NCI-H128 (cell line): ENCODE measurements around the gene SHC3.

Source experiments
- DNase-seq: peaks from one replicate; lab custom pipeline; 2025; ENCODE audit not compliant: unreplicated experiment; lab: John Stamatoyannopoulos, UW

Gene SHC3

GRCh38 chr9:89025553-89025952, 153.1 kb downstream of the SHC3 start:
- DNase-seq, result no peak

DNA sequence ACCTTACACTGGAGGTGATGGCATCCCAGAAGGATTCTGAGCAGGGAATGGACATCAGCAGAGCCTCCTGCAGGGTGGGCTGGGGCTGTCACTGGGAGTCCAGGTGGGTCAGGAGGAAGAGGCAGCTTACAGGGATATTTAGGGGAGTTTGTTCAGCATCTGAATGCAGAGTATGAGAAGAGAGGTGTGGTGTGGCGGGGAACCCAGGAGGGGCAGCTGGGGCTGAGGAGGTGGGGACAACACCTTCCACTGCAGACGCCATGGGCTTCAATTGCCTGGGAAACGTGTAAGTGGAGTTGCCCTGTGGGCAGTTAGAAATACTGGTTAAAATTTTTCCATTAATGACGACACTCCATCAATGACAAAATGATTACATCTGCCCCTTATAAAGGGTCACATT, 153.9 kb downstream of the SHC3 start:
- no peak for DNase-seq

- DNase-seq, result no peak
Measured at GRCh38 chr9:89023740-89024139, 154.9 kb downstream of the SHC3 start.

- no peak for DNase-seq
Measured at GRCh38 chr9:89022902-89023301, 155.7 kb downstream of the SHC3 start.

GRCh38 chr9:89022001-89022759, 156.4 kb downstream of the SHC3 start:
- no peak for DNase-seq

GRCh38 chr9:89021154-89021803, 157.3 kb downstream of the SHC3 start:
- DNase-seq, result no peak

GRCh38 chr9:89020754-89021153, 157.9 kb downstream of the SHC3 start:
- DNase-seq, result no peak

- no peak for DNase-seq
Measured at GRCh38 chr9:89015336-89015735, 163.3 kb downstream of the SHC3 start.

DNA sequence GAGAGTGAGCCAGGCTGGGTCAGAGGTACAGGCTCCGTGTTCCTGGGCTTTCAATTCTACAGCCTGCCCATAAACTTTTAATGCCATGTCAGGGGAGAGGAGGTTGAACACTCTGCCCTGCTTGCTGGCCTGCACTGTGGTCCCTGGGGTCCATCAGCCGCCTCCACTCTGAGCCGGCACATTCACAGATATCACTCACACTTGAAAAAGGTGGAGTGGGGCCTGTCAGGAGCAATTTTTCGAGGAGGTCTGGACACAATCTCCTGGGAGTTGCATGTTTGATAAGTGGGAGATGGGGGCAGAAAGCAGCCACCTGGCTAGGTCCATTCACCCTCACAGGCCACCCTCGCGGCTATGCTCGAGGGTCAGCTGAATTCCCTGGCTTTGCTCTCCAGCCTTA, 164.5 kb downstream of the SHC3 start:
- DNase-seq, result no peak

DNA sequence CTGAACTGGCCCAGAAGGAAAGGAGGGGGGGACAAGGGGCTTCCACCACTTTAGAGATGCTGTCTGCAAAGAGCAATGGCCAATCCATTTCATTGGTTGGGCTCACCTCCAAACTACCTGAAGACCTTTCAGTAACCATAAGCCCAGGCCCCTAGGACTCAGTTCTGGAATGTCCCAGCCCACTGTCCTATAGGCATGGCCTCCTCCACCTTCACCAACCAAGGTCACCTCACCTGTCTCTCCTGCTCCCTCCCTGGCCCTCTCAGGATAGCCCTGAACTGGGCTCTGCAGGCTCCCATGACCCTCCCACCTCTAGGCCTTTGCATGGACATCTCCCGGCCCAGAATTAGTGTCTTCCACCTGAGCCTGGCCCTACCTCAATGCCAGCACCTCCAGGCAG, 165.0 kb downstream of the SHC3 start:
- no peak for DNase-seq

GRCh38 chr9:89012294-89013042, 166.2 kb downstream of the SHC3 start:
- DNase-seq, result no peak

DNA sequence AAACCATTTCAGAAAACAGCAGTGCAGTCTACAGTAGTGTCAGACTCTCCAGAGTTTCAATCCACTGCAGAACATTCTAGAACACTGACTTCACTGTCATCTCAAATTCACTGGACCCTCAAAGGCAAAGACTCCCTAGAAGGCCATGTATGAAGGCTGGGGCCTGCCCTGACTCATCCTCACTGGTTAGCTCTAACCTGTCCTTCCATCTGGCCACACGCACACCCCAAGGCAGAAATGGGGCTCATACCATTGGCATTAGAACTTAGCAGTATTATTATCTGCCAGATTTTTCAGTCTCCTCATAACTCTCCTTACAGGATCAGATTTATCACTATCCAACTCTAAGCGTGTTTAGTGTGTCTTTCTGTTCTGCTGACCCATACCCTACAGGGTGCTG, 166.9 kb downstream of the SHC3 start:
- no peak for DNase-seq

DNA sequence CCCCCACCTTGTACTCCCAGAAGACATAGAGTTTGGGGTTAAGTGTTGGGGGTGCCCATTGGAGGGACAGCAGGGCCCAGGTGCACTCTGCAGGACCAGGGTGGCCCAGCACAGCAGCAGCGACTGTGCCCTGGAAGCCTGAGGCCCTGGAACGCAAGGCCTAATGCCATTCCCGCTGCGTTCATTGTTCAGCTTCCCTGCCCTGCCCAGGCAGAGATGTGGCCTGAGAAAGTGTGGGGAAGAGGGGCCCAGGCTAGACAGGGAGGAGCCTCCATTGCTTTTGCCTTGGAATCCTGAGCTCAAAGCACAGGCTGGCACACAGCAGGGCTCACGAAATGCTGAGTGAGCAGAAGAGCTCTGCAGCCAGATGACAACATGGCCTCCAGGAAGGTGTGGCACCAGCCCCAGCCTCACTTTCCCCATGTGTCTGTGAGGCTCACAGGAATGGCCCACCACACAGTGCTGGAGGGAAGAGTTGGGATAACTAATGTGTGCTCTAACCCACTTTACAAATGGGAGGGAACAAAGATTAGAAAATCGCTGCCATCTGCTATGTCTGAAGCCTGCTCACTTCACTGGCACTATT, 168.0 kb downstream of the SHC3 start:
- DNase-seq, result no peak

- DNase-seq, result no peak
Measured at GRCh38 chr9:89010056-89010455, 168.6 kb downstream of the SHC3 start.

- no peak for DNase-seq
Measured at GRCh38 chr9:89009546-89009840, 169.1 kb downstream of the SHC3 start.

DNA sequence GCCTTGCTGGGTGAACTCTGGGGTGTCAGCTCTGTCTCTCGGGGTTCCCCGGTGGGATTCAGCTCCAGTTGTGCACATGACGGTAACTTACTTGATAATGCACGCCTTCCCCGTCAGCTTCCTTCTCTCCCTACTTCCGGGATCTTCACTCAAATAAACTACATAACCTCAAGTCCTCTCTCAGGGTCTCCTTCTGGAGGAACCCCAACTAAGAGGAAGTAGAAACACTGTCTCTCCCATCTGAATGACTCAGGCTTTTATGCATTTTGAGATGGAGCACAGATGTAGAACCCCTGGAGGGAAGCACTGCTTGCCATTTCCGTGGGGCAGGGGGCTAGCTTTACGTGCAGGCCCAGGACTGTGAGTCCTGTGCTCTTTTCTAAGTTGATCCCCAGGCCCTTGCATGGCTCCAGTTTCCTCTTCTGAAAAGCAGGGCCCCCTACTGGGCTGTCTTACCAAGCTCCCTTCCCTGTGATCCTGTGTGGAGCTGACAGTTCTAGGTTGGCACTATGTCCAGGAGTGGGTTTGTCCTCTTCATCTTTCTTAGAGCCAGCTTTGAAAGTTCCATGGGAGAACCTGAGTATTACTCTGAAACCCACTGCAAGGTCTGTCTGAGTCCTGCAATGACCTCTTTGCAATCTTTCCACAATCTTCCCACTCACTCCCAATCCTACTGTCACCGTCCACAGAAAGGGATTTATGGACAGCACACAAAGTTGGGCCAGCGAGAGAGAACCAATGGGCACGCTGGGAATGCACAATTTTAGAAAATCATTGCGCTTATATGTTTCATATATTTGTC, 169.7 kb downstream of the SHC3 start:
- DNase-seq, result no peak

DNA sequence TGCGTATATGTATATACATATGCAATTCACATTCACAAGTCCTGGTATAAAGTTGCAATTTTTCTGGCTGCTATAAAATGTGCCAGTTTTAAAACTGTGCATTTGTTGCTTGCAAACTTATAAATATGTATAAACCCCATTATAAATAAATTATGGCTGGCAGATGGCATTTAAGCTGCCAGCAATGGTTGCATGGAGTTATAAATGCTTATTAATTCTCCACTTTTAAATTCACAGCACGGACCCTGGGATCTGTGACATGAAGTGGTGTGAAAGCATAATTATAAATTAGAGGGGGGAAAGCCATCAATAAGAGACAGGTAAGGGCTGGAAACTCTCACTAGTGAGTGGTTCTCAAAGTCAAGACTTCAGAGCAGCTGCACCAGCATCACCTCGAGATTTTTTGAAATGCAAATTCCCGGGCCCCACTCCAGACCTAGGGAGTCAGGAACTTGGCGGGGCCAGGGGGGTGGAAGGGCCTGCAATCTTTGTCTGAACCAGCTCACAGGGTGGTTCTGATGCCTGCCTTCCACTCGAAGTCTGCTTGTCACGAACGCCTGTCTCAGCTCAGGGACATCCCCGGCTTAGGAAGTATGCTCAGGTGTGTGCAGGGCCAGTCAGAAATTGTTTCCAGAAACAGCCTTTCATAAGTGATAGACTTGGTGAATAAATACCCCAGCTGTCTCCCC, 170.4 kb downstream of the SHC3 start:
- no peak for DNase-seq

GRCh38 chr9:89006996-89007967, 171.3 kb downstream of the SHC3 start:
- DNase-seq, result no peak

DNA sequence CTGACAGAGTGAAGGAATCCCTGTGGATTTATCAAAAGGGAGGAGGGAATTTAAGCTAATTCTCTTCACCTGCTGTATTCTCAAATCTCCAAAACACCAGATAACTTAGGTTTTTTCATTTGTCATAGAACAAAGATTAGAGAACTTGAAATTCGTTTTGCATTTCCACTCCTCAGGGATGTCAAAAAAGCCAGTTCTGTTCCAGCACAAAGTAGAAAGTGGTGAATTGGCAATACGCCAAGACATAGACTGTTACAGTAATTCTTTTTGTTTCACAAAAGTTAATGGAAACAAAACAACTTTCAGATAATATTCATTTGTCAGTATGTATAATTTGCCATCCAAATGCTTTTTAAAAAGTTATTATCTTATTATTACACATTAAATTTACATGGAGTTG, 172.4 kb downstream of the SHC3 start:
- no peak for DNase-seq
